GM12801 (cell line): ENCODE measurements around the gene TMED10.

ENCODE experiments used
- TF ChIP-seq, protein P1 (sequence below): IDR thresholded peaks from one replicate; pipeline ENCODE4 v1.5.1; 2011; ENCODE audit warnings: control low read depth; ENCODE audit not compliant: insufficient read length; ENCODE audit errors: extremely low read depth

The TMED10 gene

DNA sequence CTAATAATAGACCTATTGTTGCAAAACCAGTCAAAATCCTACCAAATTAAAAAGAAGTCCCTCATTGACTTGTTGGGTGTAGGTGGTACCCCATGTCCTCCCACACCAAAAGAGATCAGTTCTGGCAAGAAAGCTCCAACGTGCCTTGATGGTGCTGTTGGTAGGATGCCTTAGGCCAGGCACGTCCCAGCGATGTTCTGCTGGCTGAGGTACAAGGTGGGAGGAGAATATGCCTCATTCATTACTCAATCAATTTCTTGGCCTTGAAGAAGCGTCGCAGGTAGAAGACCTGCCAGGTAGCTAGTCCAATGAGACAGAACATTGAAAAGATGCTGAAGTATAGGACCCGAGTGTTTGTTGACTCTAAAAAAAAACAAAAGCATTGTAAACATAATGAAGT, 41.8 kb downstream of the TMED10 start:
- TF ChIP-seq, protein P1, sequence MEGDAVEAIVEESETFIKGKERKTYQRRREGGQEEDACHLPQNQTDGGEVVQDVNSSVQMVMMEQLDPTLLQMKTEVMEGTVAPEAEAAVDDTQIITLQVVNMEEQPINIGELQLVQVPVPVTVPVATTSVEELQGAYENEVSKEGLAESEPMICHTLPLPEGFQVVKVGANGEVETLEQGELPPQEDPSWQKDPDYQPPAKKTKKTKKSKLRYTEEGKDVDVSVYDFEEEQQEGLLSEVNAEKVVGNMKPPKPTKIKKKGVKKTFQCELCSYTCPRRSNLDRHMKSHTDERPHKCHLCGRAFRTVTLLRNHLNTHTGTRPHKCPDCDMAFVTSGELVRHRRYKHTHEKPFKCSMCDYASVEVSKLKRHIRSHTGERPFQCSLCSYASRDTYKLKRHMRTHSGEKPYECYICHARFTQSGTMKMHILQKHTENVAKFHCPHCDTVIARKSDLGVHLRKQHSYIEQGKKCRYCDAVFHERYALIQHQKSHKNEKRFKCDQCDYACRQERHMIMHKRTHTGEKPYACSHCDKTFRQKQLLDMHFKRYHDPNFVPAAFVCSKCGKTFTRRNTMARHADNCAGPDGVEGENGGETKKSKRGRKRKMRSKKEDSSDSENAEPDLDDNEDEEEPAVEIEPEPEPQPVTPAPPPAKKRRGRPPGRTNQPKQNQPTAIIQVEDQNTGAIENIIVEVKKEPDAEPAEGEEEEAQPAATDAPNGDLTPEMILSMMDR = no peak

DNA sequence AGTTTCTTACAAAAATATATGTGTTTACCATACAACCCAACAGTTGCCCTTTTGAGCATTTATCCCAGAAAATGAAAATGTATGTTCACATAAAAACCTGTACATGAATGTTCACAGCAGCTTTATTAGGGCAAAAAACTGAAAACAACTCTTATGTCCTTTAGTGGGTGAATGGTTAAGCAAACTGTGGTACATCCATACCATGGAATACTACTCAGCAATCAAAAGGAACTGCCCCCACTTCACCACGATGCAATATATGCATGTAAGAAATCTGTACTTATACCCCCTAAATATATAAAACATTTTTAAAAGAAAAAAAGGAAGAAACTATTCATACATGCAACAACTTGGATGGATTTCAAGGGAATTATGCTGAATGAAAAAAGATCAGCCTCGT, 42.8 kb downstream of the TMED10 start:
- TF ChIP-seq, protein P1 = no peak

DNA sequence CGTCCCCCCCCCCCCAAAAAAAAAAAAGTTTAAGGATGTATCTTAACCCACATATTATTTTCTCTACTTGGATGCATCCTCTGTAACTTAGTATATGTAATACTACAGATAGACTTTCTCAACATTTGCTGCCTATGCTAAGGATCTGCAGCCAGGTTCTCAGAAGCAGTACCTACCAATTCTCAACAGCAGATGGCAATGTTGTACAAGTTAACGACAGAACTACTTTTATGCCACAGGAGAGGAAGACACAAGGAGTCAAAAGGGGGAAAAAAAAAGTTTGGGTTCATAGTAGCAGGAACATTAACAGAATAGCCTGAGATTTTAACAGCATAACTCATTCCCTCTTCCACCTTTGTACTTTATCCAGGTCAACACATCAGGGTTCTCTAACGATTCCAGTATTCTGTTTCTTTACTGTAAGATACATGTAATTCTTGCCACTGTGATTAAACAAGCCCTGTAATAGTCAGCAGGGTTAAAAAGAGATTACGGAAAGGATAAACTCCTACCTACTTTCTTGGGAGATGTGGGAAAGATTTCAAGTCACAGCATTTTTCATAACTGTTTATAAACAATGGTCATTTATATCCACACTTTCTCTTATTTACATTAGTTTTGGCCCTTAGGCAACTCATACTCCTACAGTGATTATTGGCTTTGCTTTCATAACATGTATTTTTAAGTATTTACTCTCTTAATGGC, 43.9 kb downstream of the TMED10 start:
- TF ChIP-seq, protein P1 = no peak

DNA sequence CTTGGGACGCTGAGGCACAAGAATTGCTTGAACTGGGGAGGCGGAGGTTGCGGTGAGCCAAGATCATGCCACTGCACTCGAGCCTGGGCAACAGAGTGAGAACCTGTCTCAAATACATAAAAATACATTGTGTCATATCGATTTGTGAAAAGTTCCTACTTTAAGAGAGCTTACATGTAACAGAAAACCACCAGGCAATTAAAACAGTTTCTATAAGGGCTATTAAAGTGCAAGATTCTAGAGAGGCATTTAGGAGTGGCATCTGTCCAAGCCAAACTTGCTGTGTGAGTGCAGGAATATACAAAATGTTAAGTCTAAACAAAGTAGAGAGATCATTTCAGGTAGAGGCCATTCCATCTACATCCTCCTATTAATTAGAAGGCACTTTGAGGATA, 47.8 kb downstream of the TMED10 start:
- TF ChIP-seq, protein P1 = no peak

DNA sequence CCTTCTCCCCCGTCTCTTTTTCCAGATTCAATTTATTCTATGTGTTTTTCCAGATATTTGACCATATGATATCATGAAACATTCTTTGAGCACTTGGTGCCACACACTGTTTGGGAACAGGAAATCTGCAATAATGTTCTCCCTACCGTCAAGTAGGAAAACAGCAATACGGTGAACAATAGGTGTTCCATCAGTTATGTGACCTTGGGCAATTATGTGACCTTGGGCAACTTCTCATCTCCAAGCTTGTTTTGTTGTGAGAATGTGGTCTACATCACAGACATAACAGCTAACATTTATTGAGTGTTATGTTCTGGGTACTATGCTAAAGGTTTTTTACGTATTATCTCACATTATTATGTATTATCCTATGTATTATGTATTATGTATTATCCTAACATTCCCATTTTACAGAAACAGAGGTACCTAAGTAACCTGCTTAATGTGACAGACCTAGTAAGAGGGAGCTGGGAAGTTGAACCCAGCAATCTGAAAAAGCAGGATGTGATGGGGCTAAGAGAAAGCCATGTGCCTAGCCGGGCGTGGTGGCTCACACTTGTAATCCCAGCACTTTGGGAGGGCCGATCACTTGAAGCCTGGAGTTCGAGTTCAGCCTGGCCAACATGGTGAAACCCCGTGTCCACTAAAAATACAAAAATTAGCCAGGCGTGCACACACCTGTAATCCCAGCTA, 48.4 kb downstream of the TMED10 start:
- TF ChIP-seq, protein P1 = no peak

DNA sequence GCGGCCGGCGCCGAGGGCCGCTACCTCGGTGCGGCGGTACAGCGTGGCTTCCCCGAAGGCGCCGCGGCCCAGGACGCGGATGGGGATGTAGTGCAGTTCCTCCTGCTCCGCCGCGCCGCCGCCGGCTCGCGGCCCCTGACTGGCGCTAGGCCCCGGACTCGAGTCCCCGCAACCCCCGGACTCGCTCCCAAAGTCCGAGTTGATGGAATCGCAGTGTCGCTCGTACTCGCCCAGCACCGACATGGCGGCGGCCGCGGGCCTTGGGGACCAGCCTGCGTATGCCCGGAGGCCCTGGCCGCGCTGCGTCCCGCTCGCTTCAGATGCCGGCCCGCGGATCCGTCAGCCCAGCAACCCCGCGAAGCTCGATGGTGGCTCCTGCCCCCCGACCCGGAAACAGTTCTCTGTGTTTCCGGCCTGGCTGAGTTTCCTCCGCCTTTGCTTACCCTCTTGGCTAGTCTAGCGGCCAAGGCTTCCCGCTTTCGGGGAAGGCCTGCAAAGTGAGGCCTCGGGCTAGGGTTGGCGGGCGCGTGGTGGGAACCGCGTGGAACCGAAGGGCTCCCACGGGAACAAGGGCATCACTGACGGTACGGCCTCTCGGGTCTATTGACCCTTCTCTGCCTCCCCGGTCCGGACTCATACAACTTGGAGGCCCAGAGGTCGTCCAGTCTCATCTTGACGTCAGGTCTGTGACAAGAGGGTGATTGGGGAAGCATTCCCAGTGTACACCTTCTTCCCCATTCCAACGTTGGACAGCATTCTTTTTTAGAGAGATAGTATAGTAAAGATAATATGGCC, 49.5 kb downstream of the TMED10 start, which contains the start of gene NEK9:
NEK9 (minus strand) TSS at position 370 of the 795 bp plus-strand sequence; CDS start at position 243, 127 bp downstream.
- TF ChIP-seq, protein P1 = no peak

DNA sequence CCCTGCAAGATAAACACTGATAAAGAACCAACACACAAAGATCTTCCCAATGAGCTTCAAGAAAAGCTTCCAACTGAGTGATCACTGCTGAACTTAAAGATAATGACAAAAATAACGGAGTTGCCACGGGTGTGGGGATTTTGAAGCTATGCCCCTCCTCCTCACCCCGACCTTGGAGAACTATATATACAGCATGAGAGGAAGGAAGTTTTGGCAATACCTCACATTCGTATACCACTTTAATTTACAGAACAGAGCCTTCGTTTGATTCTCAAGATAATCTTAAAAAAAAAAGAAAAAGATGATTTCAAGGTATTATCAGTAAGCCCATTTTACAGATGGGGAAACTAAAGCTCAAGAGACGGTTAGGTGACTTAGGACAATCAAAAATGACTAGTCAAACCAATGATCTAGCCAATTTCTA, 50.3 kb downstream of the TMED10 start:
- TF ChIP-seq, protein P1 = no peak
